Stomach (tissue), 19 donors: ENCODE results near the gene STN1. TPM values are rescaled to one million over a fixed set of nuclear protein-coding genes. Genes with fewer than 3 reads are reported as not detected.

Experiments used
- DNase-seq, 2 donors: peaks; one replicate each; pipeline versions ENCODE4 v3.0.0 to v3.0.0-alpha.2; 2013 to 2019
- H3K27ac ChIP-seq, 5 donors: fragments of 200-600 bp in 4 of 5; sonication (generic) in 4 of 5; one replicate each; pipeline ENCODE4 v1.5.1; 2013 to 2019; ENCODE audit warnings: mild to moderate bottlenecking in 1 of 5, moderate library complexity in 1 of 5
- H3K27me3 ChIP-seq, 3 donors: fragments of 200-600 bp; sonication (generic); one replicate each; pipeline ENCODE4 v1.5.1; 2017 to 2019; ENCODE audit warnings: mixed run types in 1 of 3
- H3K36me3 ChIP-seq, 4 donors: fragments of 200-600 bp; sonication (generic); 1 replicate in 3 of 4; 2 replicates in 1 of 4; pipeline ENCODE4 v1.5.1; 2016 to 2019
- H3K4me1 ChIP-seq, 4 donors: fragments of 200-600 bp; sonication (generic); one replicate each; pipeline ENCODE4 v1.5.1; 2016 to 2019
- H3K4me3 ChIP-seq, 4 donors: fragments of 200-600 bp; sonication (generic) in 3 of 4; one replicate each; pipeline ENCODE4 v1.5.1; 2016 to 2019; ENCODE audit warnings: mild to moderate bottlenecking in 1 of 4
- H3K9me3 ChIP-seq, 4 donors: fragments of 200-600 bp; sonication (generic); one replicate each; pipeline ENCODE4 v1.5.1; 2016 to 2019
- CTCF ChIP-seq, 7 experiments: fragments of 450-650 bp in 4 of 7; fragments of 200-600 bp in 3 of 7; sonication (generic) in 3 of 7; IDR thresholded peaks; one replicate each; pipeline ENCODE4 v1.5.1; 2016 to 2019; ENCODE audit warnings: antibody characterized with exemption in 7 of 7, control low read depth in 2 of 7, mild to moderate bottlenecking in 1 of 7
- EP300 ChIP-seq: sonication (generic); formaldehyde crosslinking; IDR thresholded peaks from one replicate; pipeline ENCODE4 v1.6.1; 2017; ENCODE audit warnings: antibody characterized with exemption
- POLR2A ChIP-seq, 4 donors: fragments of 450-650 bp; IDR thresholded peaks; one replicate each; pipeline ENCODE4 v1.6.1; 2016; ENCODE audit warnings: antibody characterized with exemption in 4 of 4, control low read depth in 2 of 4, mild to moderate bottlenecking in 1 of 4, moderate library complexity in 1 of 4
- POLR2AphosphoS5 ChIP-seq, 3 donors: sonication (generic); formaldehyde crosslinking; IDR thresholded peaks; one replicate each; pipeline ENCODE4 v1.6.1; 2016; ENCODE audit warnings: antibody characterized with exemption in 3 of 3
- WGBS, 5 donors: extraction: QIAGEN DNeasy Blood & Tissue Kit in 3 of 5; methylation state at CpG; one replicate each; pipeline versions ENCODE4 v1.1.5 to v1.1.7; 2013 to 2018; 5-methylcytosine and 5-hydroxymethylcytosine counted together
- intact Hi-C: fragments of 100-400 bp; cut with DNase I; formaldehyde crosslinking; loops from one replicate; pipeline ENCODE4 v1.15.1; 2023; ENCODE audit warnings: low total_unique reads
- long read RNA-seq, 10 donors: transcript quantifications; one replicate each; lab custom pipeline, GENCODE V29; 2026
- polyA plus RNA-seq, 3 donors: library from polyadenylated mRNA; stranded (reverse); fragments of 200-250 nt; gene quantifications; one replicate each; pipeline ENCODE4 v1.2.3, GENCODE V29; 2013
- total RNA-seq, 5 donors: library from RNA; depleted of rRNA; stranded (reverse); fragments of >200 nt; gene quantifications; one replicate each; pipeline versions ENCODE4 v1.1.0 to v1.2.3, GENCODE V29; 2014 to 2016
- donor health status: healthy with polysubstance abuse.
- donor health status: Bipolar disorder and iron deficiency.
- donor health status: healthy.

Gene STN1
- total RNA-seq (10 to 100 TPM in 2 of 5 donors, 1 to 10 TPM in 2, under 1 TPM in 1; 0.45 to 27.0 (median 7.6) TPM), polyA plus RNA-seq (10 to 100 TPM; 18.9 to 41.1 (median 24.0) TPM)
- long read RNA-seq, donor 1, partial matches to known transcripts = 0 of 3 reads
- long read RNA-seq, donor 1, other reads (novel, unspliced or antisense) = 0 of 3 reads
- long read RNA-seq, donor 2, partial matches to known transcripts = 0 of 3 reads
- long read RNA-seq, donor 2, other reads (novel, unspliced or antisense) = 0 of 3 reads
- long read RNA-seq, donor 3, partial matches to known transcripts = 0 of 1 reads
- long read RNA-seq, donor 3, other reads (novel, unspliced or antisense) = 0 of 1 reads
- long read RNA-seq, donor 4 = 0 reads
- long read RNA-seq, donor 5, partial matches to known transcripts = 0 of 3 reads
- long read RNA-seq, donor 5, other reads (novel, unspliced or antisense) = 0 of 3 reads
- long read RNA-seq, donor 6, transcript STN1-201 (10 exons, 1,417 nt) = major isoform, 11 of 20 reads
- long read RNA-seq, donor 6, transcript STN1-202 (9 exons, 1,311 nt) = minor isoform, 9 of 20 reads
- long read RNA-seq, donor 6, partial matches to known transcripts = 0 of 20 reads
- long read RNA-seq, donor 6, other reads (novel, unspliced or antisense) = 0 of 20 reads
- long read RNA-seq, donor 7, partial matches to known transcripts = 0 of 6 reads
- long read RNA-seq, donor 7, other reads (novel, unspliced or antisense) = 0 of 6 reads
- long read RNA-seq, donor 8, transcript STN1-201 (10 exons, 1,417 nt) = major isoform, 5 of 8 reads
- long read RNA-seq, donor 8, partial matches to known transcripts = 0 of 8 reads
- long read RNA-seq, donor 8, other reads (novel, unspliced or antisense) = 0 of 8 reads
- long read RNA-seq, donor 9, partial matches to known transcripts = 0 of 3 reads
- long read RNA-seq, donor 9, other reads (novel, unspliced or antisense) = 0 of 3 reads
- long read RNA-seq, donor 10, transcript STN1-201 (10 exons, 1,417 nt) = major isoform, 5 of 5 reads
- long read RNA-seq, donor 10, partial matches to known transcripts = 0 of 5 reads
- long read RNA-seq, donor 10, other reads (novel, unspliced or antisense) = 0 of 5 reads

GRCh38 chr10:103918053-103918846, at the start of gene STN1:
Gene STN1, minus strand, starts transcription at chr10:103918184. Its CDS starts 590 bp downstream, at chr10:103917594.
- H3K36me3 ChIP-seq = no peaks in the 10 kb centered on the region
- intact Hi-C loops = no loop called here
- no peaks in the 10 kb centered on the region for H3K27me3 ChIP-seq
- H3K27ac ChIP-seq = peak within 1 kb of the TSS; percentile 92 to 98 (median 95)
- TF ChIP-seq CTCF (IDR thresholded peaks at IDR 0.05) (peak in 1 of 7 experiments; percentile 10), POLR2AphosphoS5 (IDR thresholded peaks at IDR 0.05) (peak; percentile 50 to 96 (median 91)), EP300 (no peak), POLR2A (IDR thresholded peaks at IDR 0.05) (peak in 2 of 4 donors; percentile 75 to 80)
- H3K4me1 ChIP-seq = peaks cover 14 to 52% (median 34%) of the 10 kb centered on the region in 4 donors
- H3K9me3 ChIP-seq = no peaks in the 10 kb centered on the region
- 0 to 1% (median 1%) methylated on average over 6 to 53 of the region's 53 CpGs for WGBS, 5 donors
- H3K4me3 ChIP-seq = peak within 1 kb of the TSS; percentile 52 to 66 (median 60)
- peak; percentile 97 to 99 for DNase-seq

GRCh38 chr10:103967448-103968071, 49.6 kb upstream of the STN1 start:
- Histone ChIP-seq H3K36me3 (no peaks in the 10 kb centered on the region), H3K27me3 (no peaks in the 10 kb centered on the region), H3K4me3 (peak overlapping the region; percentile 79 to 99 (median 88)), H3K9me3 (no peaks in the 10 kb centered on the region), H3K27ac (peak overlapping the region; percentile 94 to 100 (median 98)), H3K4me1 (peaks cover 12 to 56% (median 33%) of the 10 kb centered on the region in 4 donors)
- DNase-seq = peak in 1 of 2 donors; percentile 80
- 0 to 1% (median 0%) methylated on average over 33 to 55 of the region's 55 CpGs for WGBS, 5 donors
- TF ChIP-seq POLR2AphosphoS5 (IDR thresholded peaks at IDR 0.05) (no peak), POLR2A (IDR thresholded peaks at IDR 0.05) (no peak), CTCF (IDR thresholded peaks at IDR 0.05) (no peak), EP300 (no peak)
- intact Hi-C loops = no loop called here

GRCh38 chr10:103966671-103967447, 48.9 kb upstream of the STN1 start, which contains the start of gene SLK:
Gene SLK, plus strand, starts transcription at chr10:103967140. Its CDS starts 606 bp downstream, at chr10:103967746.
- Histone ChIP-seq H3K9me3 (no peaks in the 10 kb centered on the region), H3K27ac (peak within 1 kb of the TSS; percentile 94 to 100 (median 98)), H3K4me1 (peaks cover 12 to 49% (median 30%) of the 10 kb centered on the region in 4 donors), H3K27me3 (no peaks in the 10 kb centered on the region), H3K36me3 (no peaks in the 10 kb centered on the region), H3K4me3 (peak within 1 kb of the TSS; percentile 79 to 99 (median 88))
- 0 to 1% (median 0%) methylated on average over 11 to 88 of the region's 92 CpGs for WGBS, 5 donors
- TF ChIP-seq POLR2AphosphoS5 (IDR thresholded peaks at IDR 0.05) = peak; percentile 79 to 93 (median 92)
- TF ChIP-seq CTCF (IDR thresholded peaks at IDR 0.05) = no peak
- peak in 1 of 4 donors; percentile 17 for TF ChIP-seq POLR2A (IDR thresholded peaks at IDR 0.05)
- TF ChIP-seq EP300 = no peak
- DNase-seq = peak; percentile 85 to 95
- intact Hi-C loops = no loop called here
